Measurements from ENCODE around the gene ACP6. TPM values are rescaled to one million over a fixed set of nuclear protein-coding genes. Genes with fewer than 3 reads are reported as not detected.

The ACP6 gene
- total and polyA plus RNA-seq, 2 donors (not counting 3 experiments of a cell fraction or from before 2014, with no cell fraction given) = 7.1 to 9.4 TPM

GRCh38 chr1:147618771-147619170 is 51.6 kb downstream of the ACP6 start:
- H3K27ac ChIP-seq (ENCODE audit: insufficient read depth, low read depth, low read length) = no peak overlapping the region
- H3K36me3 ChIP-seq (ENCODE audit: control insufficient read depth in 2 of 2, extremely low read depth in 1 of 2, insufficient read depth in 2 of 2, low read length in 2 of 2) = peaks cover 5 to 21% of the 10 kb centered on the region in 2 experiments
- no peaks in the 10 kb centered on the region for H3K79me2 ChIP-seq (ENCODE audit: control insufficient read depth, insufficient read depth, low read length)
- intact Hi-C loops (cut with micrococcal nuclease) (no loop called here), dilution Hi-C loops (cut with MboI; ENCODE audit: extremely low pct_ligation_motif_present, low sequenced_read_pairs) (no loop called here)
- H3K4me1 ChIP-seq (ENCODE audit: control insufficient read depth, extremely low read depth, insufficient read depth, low read length) = no peaks in the 10 kb centered on the region
- no TSS peak for BruUV-seq (replicated peaks)
- POLR2A ChIA-PET = no interaction called here
- no peak overlapping the region for H3K4me2 ChIP-seq (ENCODE audit: insufficient read depth, low read length)
- H3K4me3 ChIP-seq (replicated peaks in 1 of 3; ENCODE audit: insufficient read depth in 1 of 3, low read depth in 1 of 3, low read length in 3 of 3) = no peak overlapping the region
- no peak for DNase-seq (ENCODE audit: low read depth, low spot score)
- no peaks in the 10 kb centered on the region for H3K27me3 ChIP-seq (ENCODE audit: control insufficient read depth in 2 of 2, insufficient read depth in 2 of 2, low read length in 2 of 2)
- H3K9ac ChIP-seq (replicated peaks; ENCODE audit: extremely low read depth, insufficient read depth, low read length) = no peak overlapping the region
- no peaks in the 10 kb centered on the region for H3K9me1 ChIP-seq (replicated peaks; ENCODE audit: control insufficient read depth, extremely low read depth, insufficient read depth, low read length)
- H3K9me3 ChIP-seq (replicated peaks; ENCODE audit: control insufficient read depth, insufficient read depth, low read length) = no peaks in the 10 kb centered on the region
- TF ChIP-seq MYC (IDR thresholded peaks at IDR 0.05; ENCODE audit: low read depth, low read length) (no peak), GATA2 (IDR thresholded peaks at IDR 0.05; ENCODE audit: insufficient read depth, insufficient read length, low read depth, low read length) (no peak), CTCF (IDR thresholded peaks at IDR 0.05; ENCODE audit: extremely low read depth in 1 of 2, insufficient read depth in 1 of 2, low read depth in 1 of 2, low read length in 2 of 2) (no peak), FOS (IDR thresholded peaks at IDR 0.05; ENCODE audit: borderline replicate concordance, insufficient read depth, low read length) (no peak), POLR2AphosphoS5 (IDR thresholded peaks at IDR 0.05; ENCODE audit: insufficient read depth, low read depth, low read length) (no peak), MAX (IDR thresholded peaks at IDR 0.05; ENCODE audit: insufficient read depth, insufficient read length) (no peak), EZH2 (IDR thresholded peaks at IDR 0.05; ENCODE audit: borderline replicate concordance, low read depth, low read length, severe bottlenecking) (no peak), POLR2A (IDR thresholded peaks at IDR 0.05; ENCODE audit: low read depth, low read length) (no peak), JUN (IDR thresholded peaks at IDR 0.05; ENCODE audit: borderline replicate concordance, insufficient read depth, insufficient read length, low read depth) (no peak)
- CTCF ChIA-PET = interaction anchor here (1.0 to 1.4 kb wide), 3 partner anchors 9 to 124 kb away, joined by 3 to 4 read pairs (median 3); no protein-coding TSS in a partner anchor
- H4K20me1 ChIP-seq (replicated peaks; ENCODE audit: control insufficient read depth, extremely low read depth, insufficient read depth, low read length) = no peaks in the 10 kb centered on the region
- FAIRE-seq = no peak
- no peak overlapping the region for H2AFZ ChIP-seq (ENCODE audit: low read depth, low read length)
